K562 (cell line): ENCODE measurements around the gene FBLN7. TPM values are rescaled to one million over a fixed set of nuclear protein-coding genes. Genes with fewer than 3 reads are reported as not detected.

Experiments
- ATAC-seq: fragments of 200-7000 bp; cut with Tn5 transposase; 3 replicates; pipeline ENCODE4 v1.9.1; 2020; ENCODE audit warnings: moderate library complexity
- BruUV-seq: library from RNA; stranded (reverse); fragments of 400-500 nt; replicated peaks from 2 replicates; lab custom pipeline; 2021; lab: Mats Ljungman, UMichigan
- CTCF ChIA-PET: fragments of 300-600 bp; formaldehyde crosslinking; extraction: SDS; loops from one replicate; lab custom pipeline; 2021; ENCODE audit warnings: low intra/inter-chr PET ratio; lab: Yijun Ruan, JAX
- POLR2A ChIA-PET: fragments of 300-600, 350-650 bp; sonication (Branson Sonifier 250); formaldehyde crosslinking; extraction: SDS; loops from one replicate; lab custom pipeline; 2021; ENCODE audit warnings: antibody characterized with exemption, inconsistent platforms; lab: Yijun Ruan, JAX
- DNase-seq, 4 experiments: peaks; one replicate each; pipeline versions ENCODE4 v3.0.0 to v3.0.0-alpha.2; 2011 to 2018; ENCODE audit warnings: low spot score in 3 of 4, mixed read lengths in 3 of 4; ENCODE audit errors: extremely low read depth in 1 of 4
- FAIRE-seq: peaks from 2 replicates; lab custom pipeline; 2011; peaks lifted over from hg19 to GRCh38; lab: Jason Lieb, UNC
- H2AFZ ChIP-seq: 2 replicates; pipeline ENCODE4 v1.6.0; 2011; ENCODE audit warnings: low read depth, low read length, control low read depth, inconsistent platforms
- H3K27ac ChIP-seq: fragments of 200-600 bp; 3 replicates; pipeline ENCODE4 v1.8.0; 2011; ENCODE audit warnings: low read depth, mild to moderate bottlenecking, control low read depth, inconsistent platforms, low read length, moderate library complexity, mixed read lengths; ENCODE audit errors: extremely low read depth
- H3K27me3 ChIP-seq, 2 experiments: fragments of 300-600 bp in 1 of 2; 2 replicates in 1 of 2; 3 replicates in 1 of 2; pipeline versions ENCODE4 v1.6.0 to v1.8.0; 2011; ENCODE audit warnings: inconsistent platforms in 2 of 2, low read length in 2 of 2, mild to moderate bottlenecking in 1 of 2, mixed read lengths in 1 of 2, moderate library complexity in 1 of 2; ENCODE audit not compliant: control insufficient read depth in 2 of 2, insufficient read depth in 2 of 2
- H3K36me3 ChIP-seq: fragments of 300-600 bp; 3 replicates; pipeline ENCODE4 v1.8.0; 2011; ENCODE audit warnings: mild to moderate bottlenecking, low read length, inconsistent platforms; ENCODE audit not compliant: control insufficient read depth, insufficient read depth
- H3K4me1 ChIP-seq, 2 experiments: fragments of 200-600 bp in 1 of 2; replicated peaks in 1 of 2; 2 replicates in 1 of 2; 3 replicates in 1 of 2; pipeline versions ENCODE4 v1.5.1 to v1.8.0; 2011; ENCODE audit warnings: inconsistent platforms in 2 of 2, low read length in 2 of 2, mild to moderate bottlenecking in 1 of 2, mixed read lengths in 1 of 2, moderate library complexity in 1 of 2; ENCODE audit not compliant: control insufficient read depth in 2 of 2, insufficient read depth in 2 of 2
- H3K4me2 ChIP-seq: 2 replicates; pipeline ENCODE4 v1.6.1; 2011; ENCODE audit warnings: low read length, control low read depth, inconsistent platforms, mixed read lengths; ENCODE audit not compliant: insufficient read depth
- H3K4me3 ChIP-seq: fragments of 200-600 bp; sonication (generic), shearing (Covaris generic); 2 replicates; pipeline ENCODE4 v1.5.1; 2016; ENCODE audit warnings: control low read depth, inconsistent platforms
- H3K79me2 ChIP-seq: fragments of 200-600 bp; 3 replicates; pipeline ENCODE4 v1.8.0; 2011; ENCODE audit warnings: low read length, inconsistent platforms; ENCODE audit not compliant: control insufficient read depth, insufficient read depth
- H3K9ac ChIP-seq, 2 experiments: 2 replicates each; pipeline versions ENCODE4 v1.6.0 to v1.6.1; 2011; ENCODE audit warnings: low read depth in 2 of 2, low read length in 2 of 2, control low read depth in 1 of 2, inconsistent platforms in 1 of 2, mild to moderate bottlenecking in 1 of 2, mixed read lengths in 1 of 2; ENCODE audit not compliant: insufficient read depth in 1 of 2
- H3K9me1 ChIP-seq: one replicate; pipeline ENCODE4 v1.6.0; 2011; ENCODE audit warnings: inconsistent platforms, mild to moderate bottlenecking, low read length, moderate library complexity; ENCODE audit not compliant: control insufficient read depth, insufficient read depth
- H3K9me3 ChIP-seq: replicated peaks from 2 replicates; pipeline ENCODE4 v1.5.1; 2011; ENCODE audit warnings: low read depth, low read length, inconsistent platforms; ENCODE audit not compliant: control insufficient read depth, insufficient read depth
- H4K20me1 ChIP-seq: replicated peaks from 2 replicates; pipeline ENCODE4 v1.6.1; 2011; ENCODE audit warnings: low read length, inconsistent platforms, mixed read lengths; ENCODE audit not compliant: control insufficient read depth, insufficient read depth
- SETDB1 ChIP-seq: IDR thresholded peaks from one replicate; pipeline ENCODE4 v1.6.1; 2012; ENCODE audit warnings: low read length, control low read depth, inconsistent platforms
- WGBS: fragments of 100-300 bp; shearing (Covaris generic); methylation state at CpG from one replicate; pipeline ENCODE4 v1.1.6; 2016; ENCODE audit warnings: low coverage, mixed read lengths; ENCODE audit not compliant: insufficient coverage; ENCODE audit errors: missing lambda C conversion rate; 5-methylcytosine and 5-hydroxymethylcytosine counted together
- in situ Hi-C: fragments of 300-500 bp; cut with MboI; formaldehyde crosslinking; loops from 4 replicates; pipeline ENCODE4 v1.15.0; 2018; ENCODE audit warnings: inconsistent platforms, mixed read lengths
- intact Hi-C: fragments of 100-400 bp; cut with micrococcal nuclease; formaldehyde crosslinking; loops from 2 replicates; pipeline ENCODE4 v1.14.2; 2022
- polyA plus RNA-seq, 8 experiments: library from polyadenylated mRNA; depleted of rRNA in 4 of 8; stranded (reverse) in 5 of 8; unstranded in 3 of 8; fragments of >200 nt; fragmentation: Nextera tagmentation in 2 of 8; fragmentation: Illumina TruSeq in 1 of 8; extraction: Ambion mirVana in 2 of 8; extraction: Trizol in 1 of 8; gene quantifications; 2 replicates each; pipeline versions ENCODE4 v1.2.1 to v1.2.3, GENCODE V29; 2011 to 2014; ENCODE audit warnings: inconsistent platforms in 1 of 8, missing spikeins in 1 of 8
- total RNA-seq, 7 experiments: library from RNA; depleted of rRNA in 6 of 7; stranded (reverse); fragments of >200 nt in 6 of 7; fragmentation: Illumina TruSeq in 2 of 7; extraction: Trizol in 2 of 7; gene quantifications; 2 replicates each; pipeline versions ENCODE4 v1.2.1 to v1.2.3, GENCODE V29; 2011 to 2021; ENCODE audit warnings: low replicate concordance in 1 of 7
- TF ChIP-seq, protein P1 (sequence below): IDR thresholded peaks from 2 replicates; pipeline ENCODE4 v1.6.1; 2016; ENCODE audit warnings: missing genetic modification characterization, missing compliant biosample characterization

FBLN7 gene
- total and polyA plus RNA-seq, 9 of the 15 experiments (the other 6 are each of a cell fraction or from before 2014, with no cell fraction given), result 0.13 TPM; not detected in 8

DNA sequence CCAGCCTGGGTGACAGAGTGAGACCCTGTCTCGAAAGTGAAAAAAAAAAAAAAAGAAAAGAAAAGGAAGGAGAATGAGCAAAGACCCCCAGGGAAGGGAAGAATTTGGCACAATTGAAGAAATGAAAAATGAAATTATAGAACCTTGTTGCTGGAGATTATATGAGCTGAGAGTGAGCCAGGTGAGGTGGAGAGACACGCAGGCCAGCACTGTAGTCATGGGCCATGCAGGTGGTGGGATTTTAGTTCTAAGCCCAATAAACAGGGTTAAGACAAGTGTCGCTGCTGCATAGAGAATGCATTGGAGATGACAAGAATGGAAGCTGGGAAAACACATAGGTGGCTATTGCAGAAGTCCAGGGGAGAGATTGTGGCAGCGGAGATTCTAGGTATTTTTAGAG, 32.3 kb downstream of the FBLN7 start:
- BruUV-seq, result no TSS peak
- Histone ChIP-seq H3K4me3 (no peak overlapping the region), H3K9ac (no peak overlapping the region), H3K9me1 (no peaks in the 10 kb centered on the region), H3K27me3 (peaks cover 32 to 50% of the 10 kb centered on the region in 2 experiments; a peak in 4 of 5 replicates), H3K79me2 (no peaks in the 10 kb centered on the region), H3K4me1 (peaks cover 3% of the 10 kb centered on the region in 2 experiments; a peak in 2 of 5 replicates), H4K20me1 (no peaks in the 10 kb centered on the region; the same call in 1 of the 2 replicates), H3K27ac (no peak overlapping the region), H3K4me2 (no peak overlapping the region), H3K9me3 (no peaks in the 10 kb centered on the region), H2AFZ (no peak overlapping the region), H3K36me3 (no peaks in the 10 kb centered on the region)
- ChIA-PET POLR2A (no interaction called here), CTCF (no interaction called here)
- intact Hi-C loops, result no loop called here
- 18% methylated on average over 3 of the region's 4 CpGs for WGBS
- no peak for TF ChIP-seq SETDB1
- TF ChIP-seq, protein P1, sequence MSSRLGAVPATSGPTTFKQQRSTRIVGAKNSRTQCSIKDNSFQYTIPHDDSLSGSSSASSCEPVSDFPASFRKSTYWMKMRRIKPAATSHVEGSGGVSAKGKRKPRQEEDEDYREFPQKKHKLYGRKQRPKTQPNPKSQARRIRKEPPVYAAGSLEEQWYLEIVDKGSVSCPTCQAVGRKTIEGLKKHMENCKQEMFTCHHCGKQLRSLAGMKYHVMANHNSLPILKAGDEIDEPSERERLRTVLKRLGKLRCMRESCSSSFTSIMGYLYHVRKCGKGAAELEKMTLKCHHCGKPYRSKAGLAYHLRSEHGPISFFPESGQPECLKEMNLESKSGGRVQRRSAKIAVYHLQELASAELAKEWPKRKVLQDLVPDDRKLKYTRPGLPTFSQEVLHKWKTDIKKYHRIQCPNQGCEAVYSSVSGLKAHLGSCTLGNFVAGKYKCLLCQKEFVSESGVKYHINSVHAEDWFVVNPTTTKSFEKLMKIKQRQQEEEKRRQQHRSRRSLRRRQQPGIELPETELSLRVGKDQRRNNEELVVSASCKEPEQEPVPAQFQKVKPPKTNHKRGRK (tag), result peak; percentile 52; the same call in 1 of the 2 replicates
- ATAC-seq (no peak), FAIRE-seq (no peak), DNase-seq (no peak)
- in situ Hi-C loops, result no loop called here
